ENCODE results near the gene CBX8. TPM values are rescaled to one million over a fixed set of nuclear protein-coding genes. Genes with fewer than 3 reads are reported as not detected.

CBX8 gene
- total and polyA plus RNA-seq, 2 of the 13 experiments (the other 11 are each of a cell fraction or from before 2014, with no cell fraction given), result 0.34 to 12.6 TPM

GRCh38 chr17:79803421-79803996, 6.6 kb upstream of the CBX8 start (continued):
- TF ChIP-seq, protein P1, sequence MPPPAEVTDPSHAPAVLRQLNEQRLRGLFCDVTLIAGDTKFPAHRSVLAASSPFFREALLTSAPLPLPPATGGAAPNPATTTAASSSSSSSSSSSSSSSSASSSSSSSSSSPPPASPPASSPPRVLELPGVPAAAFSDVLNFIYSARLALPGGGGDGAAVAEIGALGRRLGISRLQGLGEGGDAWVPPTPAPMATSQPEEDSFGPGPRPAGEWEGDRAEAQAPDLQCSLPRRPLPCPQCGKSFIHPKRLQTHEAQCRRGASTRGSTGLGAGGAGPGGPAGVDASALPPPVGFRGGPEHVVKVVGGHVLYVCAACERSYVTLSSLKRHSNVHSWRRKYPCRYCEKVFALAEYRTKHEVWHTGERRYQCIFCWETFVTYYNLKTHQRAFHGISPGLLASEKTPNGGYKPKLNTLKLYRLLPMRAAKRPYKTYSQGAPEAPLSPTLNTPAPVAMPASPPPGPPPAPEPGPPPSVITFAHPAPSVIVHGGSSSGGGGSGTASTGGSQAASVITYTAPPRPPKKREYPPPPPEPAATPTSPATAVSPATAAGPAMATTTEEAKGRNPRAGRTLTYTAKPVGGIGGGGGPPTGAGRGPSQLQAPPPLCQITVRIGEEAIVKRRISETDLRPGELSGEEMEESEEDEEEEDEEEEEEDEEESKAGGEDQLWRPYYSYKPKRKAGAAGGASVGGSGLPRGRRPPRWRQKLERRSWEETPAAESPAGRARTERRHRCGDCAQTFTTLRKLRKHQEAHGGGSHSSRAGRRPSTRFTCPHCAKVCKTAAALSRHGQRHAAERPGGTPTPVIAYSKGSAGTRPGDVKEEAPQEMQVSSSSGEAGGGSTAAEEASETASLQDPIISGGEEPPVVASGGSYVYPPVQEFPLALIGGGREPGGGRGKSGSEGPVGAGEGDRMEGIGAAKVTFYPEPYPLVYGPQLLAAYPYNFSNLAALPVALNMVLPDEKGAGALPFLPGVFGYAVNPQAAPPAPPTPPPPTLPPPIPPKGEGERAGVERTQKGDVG (CRISPR knock-in tag; IDR thresholded peaks at IDR 0.05; ENCODE audit: borderline replicate concordance), result peak; percentile 26; the same call in 1 of the 2 replicates
- TF ChIP-seq, protein P2, sequence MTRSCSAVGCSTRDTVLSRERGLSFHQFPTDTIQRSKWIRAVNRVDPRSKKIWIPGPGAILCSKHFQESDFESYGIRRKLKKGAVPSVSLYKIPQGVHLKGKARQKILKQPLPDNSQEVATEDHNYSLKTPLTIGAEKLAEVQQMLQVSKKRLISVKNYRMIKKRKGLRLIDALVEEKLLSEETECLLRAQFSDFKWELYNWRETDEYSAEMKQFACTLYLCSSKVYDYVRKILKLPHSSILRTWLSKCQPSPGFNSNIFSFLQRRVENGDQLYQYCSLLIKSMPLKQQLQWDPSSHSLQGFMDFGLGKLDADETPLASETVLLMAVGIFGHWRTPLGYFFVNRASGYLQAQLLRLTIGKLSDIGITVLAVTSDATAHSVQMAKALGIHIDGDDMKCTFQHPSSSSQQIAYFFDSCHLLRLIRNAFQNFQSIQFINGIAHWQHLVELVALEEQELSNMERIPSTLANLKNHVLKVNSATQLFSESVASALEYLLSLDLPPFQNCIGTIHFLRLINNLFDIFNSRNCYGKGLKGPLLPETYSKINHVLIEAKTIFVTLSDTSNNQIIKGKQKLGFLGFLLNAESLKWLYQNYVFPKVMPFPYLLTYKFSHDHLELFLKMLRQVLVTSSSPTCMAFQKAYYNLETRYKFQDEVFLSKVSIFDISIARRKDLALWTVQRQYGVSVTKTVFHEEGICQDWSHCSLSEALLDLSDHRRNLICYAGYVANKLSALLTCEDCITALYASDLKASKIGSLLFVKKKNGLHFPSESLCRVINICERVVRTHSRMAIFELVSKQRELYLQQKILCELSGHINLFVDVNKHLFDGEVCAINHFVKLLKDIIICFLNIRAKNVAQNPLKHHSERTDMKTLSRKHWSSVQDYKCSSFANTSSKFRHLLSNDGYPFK (CRISPR knock-in tag; IDR thresholded peaks at IDR 0.05; ENCODE audit: borderline replicate concordance), result peak; percentile 15
- TF ChIP-seq ZZZ3 (CRISPR knock-in tag; IDR thresholded peaks at IDR 0.05; ENCODE audit: borderline replicate concordance), result no peak
- TF ChIP-seq GLMP (CRISPR knock-in tag; IDR thresholded peaks at IDR 0.05; ENCODE audit: borderline replicate concordance), result 0 out of 2 replicates have a peak, but pooled peaks have one; percentile 18
- TF ChIP-seq, protein P3, sequence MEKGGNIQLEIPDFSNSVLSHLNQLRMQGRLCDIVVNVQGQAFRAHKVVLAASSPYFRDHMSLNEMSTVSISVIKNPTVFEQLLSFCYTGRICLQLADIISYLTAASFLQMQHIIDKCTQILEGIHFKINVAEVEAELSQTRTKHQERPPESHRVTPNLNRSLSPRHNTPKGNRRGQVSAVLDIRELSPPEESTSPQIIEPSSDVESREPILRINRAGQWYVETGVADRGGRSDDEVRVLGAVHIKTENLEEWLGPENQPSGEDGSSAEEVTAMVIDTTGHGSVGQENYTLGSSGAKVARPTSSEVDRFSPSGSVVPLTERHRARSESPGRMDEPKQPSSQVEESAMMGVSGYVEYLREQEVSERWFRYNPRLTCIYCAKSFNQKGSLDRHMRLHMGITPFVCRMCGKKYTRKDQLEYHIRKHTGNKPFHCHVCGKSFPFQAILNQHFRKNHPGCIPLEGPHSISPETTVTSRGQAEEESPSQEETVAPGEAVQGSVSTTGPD (CRISPR knock-in tag; IDR thresholded peaks at IDR 0.05), result no peak
- TF ChIP-seq LCORL (IDR thresholded peaks at IDR 0.05), result no peak
- TF ChIP-seq LCORL (CRISPR knock-in tag; IDR thresholded peaks at IDR 0.05), result no peak
- TF ChIP-seq ZSCAN9 (CRISPR knock-in tag; IDR thresholded peaks at IDR 0.05; ENCODE audit: borderline replicate concordance), result no peak
- no peak for TF ChIP-seq HOXA5 (CRISPR knock-in tag; IDR thresholded peaks at IDR 0.05)

Measured in HepG2 (cell line).